ENCODE data around the gene FAM222A.

The FAM222A gene

DNA sequence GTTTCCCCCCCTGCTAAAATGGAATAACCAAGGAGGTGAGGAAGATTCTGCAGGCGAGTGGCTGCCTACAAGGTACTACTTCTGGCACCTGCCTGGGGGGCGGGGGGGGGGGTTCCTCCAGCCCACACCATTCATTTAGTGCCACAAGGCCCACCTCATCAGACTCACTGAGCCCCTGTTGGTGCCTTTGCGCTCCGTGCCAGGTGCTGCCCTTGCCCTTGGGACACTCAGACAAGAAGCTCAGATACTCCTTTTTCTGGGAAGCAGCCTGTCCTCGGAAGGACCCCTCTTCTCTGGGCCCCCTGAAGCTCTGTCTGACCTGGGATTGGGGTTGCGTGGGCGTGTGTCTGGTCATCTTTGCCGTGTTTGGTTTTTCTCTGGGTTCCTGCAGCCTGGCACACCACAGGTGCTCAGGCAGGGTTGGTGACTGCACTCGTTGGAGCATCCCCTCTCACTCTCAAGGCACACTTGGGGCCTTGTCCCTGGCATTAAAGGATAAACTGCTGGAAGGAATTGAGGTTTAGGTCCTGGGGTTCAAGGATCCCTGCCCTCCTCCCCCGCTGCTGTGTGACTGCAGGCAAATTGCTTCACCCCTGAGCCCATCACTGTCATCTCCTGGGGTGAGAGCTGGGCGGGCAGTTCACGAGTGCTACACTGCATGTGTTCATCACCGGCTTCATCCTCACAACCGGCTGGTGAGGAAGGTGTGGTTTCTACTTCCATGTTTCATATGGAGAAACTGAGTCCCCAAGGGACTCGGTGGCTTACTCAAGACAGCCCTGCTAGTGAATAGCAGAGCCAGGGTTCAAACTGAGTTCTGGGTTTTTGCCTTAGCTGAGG is 16.9 kb downstream of the FAM222A start:
- Histone ChIP-seq H4K8ac (ENCODE audit: low read depth, low read length) (no peak overlapping the region), H3K23ac (ENCODE audit: low read depth, low read length, poor library complexity) (no peak overlapping the region), H3K4me2 (ENCODE audit: insufficient read depth, low read length, poor library complexity, severe bottlenecking) (no peak overlapping the region), H2AK5ac (ENCODE audit: low read depth, low read length) (peak overlapping the region; percentile 21), H3K36me3 (replicated peaks in 1 of 2; ENCODE audit: control insufficient read depth in 2 of 2, insufficient read depth in 2 of 2, low read length in 2 of 2) (no peaks in the 10 kb centered on the region), H2BK12ac (ENCODE audit: low read length) (peak overlapping the region; percentile 44), H2BK15ac (ENCODE audit: low read length) (peak overlapping the region; percentile 50), H3K9me3 (replicated peaks in 1 of 2; ENCODE audit: control insufficient read depth in 2 of 2, insufficient read depth in 1 of 2, low read depth in 1 of 2, low read length in 2 of 2) (no peaks in the 10 kb centered on the region), H2BK5ac (ENCODE audit: low read length) (no peak overlapping the region), H3K9ac (ENCODE audit: low read depth, low read length, poor library complexity) (peak overlapping the region; percentile 17), H3K27me3 (ENCODE audit: control insufficient read depth in 3 of 3, insufficient read depth in 3 of 3, low read depth in 1 of 3, low read length in 3 of 3) (peaks cover 0 to 20% (median 0%) of the 10 kb centered on the region in 3 experiments), H4K91ac (ENCODE audit: low read depth, low read length, poor library complexity) (no peak overlapping the region), H2AFZ (ENCODE audit: low read length) (no peak overlapping the region), H3K18ac (ENCODE audit: low read length) (peak overlapping the region; percentile 66), H3K4me1 (ENCODE audit: control insufficient read depth in 2 of 2, insufficient read depth in 1 of 2, low read depth in 1 of 2, low read length in 2 of 2) (peaks cover 34 to 47% of the 10 kb centered on the region in 2 donors), H3K4ac (ENCODE audit: low read length) (no peak overlapping the region), H3K27ac (replicated peaks; ENCODE audit: low read length) (no peak overlapping the region), H3K4me3 (ENCODE audit: low read length in 2 of 2) (no peak overlapping the region), H3K79me1 (ENCODE audit: low read depth, low read length) (peaks cover 10% of the 10 kb centered on the region), H2BK120ac (ENCODE audit: low read depth, low read length) (peak overlapping the region; percentile 29), H3K14ac (ENCODE audit: low read length) (peak overlapping the region; percentile 72)
- WGBS, 2 donors (ENCODE audit: extremely low coverage in 2 of 2, insufficient read length in 2 of 2, insufficient replicate concordance in 1 of 2) = no CpG with 5 or more reads among the region's 15 CpGs
- no peak for DNase-seq (ENCODE audit: low spot score)

DNA sequence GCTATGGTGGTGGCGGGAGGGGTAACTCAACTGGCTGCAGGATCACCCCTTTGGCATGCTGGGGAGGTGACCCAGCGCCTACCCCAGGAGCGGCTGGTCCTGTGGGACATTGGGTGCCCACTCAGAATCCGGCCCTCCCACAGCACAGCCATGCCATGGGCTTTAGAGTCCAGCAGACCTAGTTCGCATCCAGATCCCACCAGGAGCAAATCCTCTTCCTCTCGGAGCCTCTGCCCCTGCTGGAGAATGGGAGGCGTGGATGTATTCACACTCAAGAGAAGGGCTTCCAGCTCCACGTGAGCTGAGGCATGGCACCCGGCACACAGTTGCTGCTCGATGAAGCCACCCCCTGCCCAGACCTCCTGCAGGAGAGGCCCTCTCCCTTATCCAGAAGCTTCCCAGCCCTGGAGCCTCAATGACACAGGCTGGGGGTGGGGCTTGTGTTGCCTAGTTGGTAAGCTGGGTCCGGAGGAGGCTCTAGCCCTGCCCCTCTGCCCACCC is 17.7 kb downstream of the FAM222A start:
- H4K8ac ChIP-seq (ENCODE audit: low read depth, low read length) = no peak overlapping the region
- H4K91ac ChIP-seq (ENCODE audit: low read depth, low read length, poor library complexity) = no peak overlapping the region
- WGBS, 2 donors (ENCODE audit: extremely low coverage in 2 of 2, insufficient read length in 2 of 2, insufficient replicate concordance in 1 of 2) = no CpG with 5 or more reads among the region's 11 CpGs
- peak overlapping the region; percentile 17 for H3K9ac ChIP-seq (ENCODE audit: low read depth, low read length, poor library complexity)
- no peaks in the 10 kb centered on the region for H3K9me3 ChIP-seq (replicated peaks in 1 of 2; ENCODE audit: control insufficient read depth in 2 of 2, insufficient read depth in 1 of 2, low read depth in 1 of 2, low read length in 2 of 2)
- H2AK5ac ChIP-seq (ENCODE audit: low read depth, low read length) = peak overlapping the region; percentile 64
- H2BK15ac ChIP-seq (ENCODE audit: low read length) = peak overlapping the region; percentile 50
- peaks cover 9% of the 10 kb centered on the region for H3K79me1 ChIP-seq (ENCODE audit: low read depth, low read length)
- H3K4me1 ChIP-seq (ENCODE audit: control insufficient read depth in 2 of 2, insufficient read depth in 1 of 2, low read depth in 1 of 2, low read length in 2 of 2) = peaks cover 28 to 46% of the 10 kb centered on the region in 2 donors
- no peak overlapping the region for H2AFZ ChIP-seq (ENCODE audit: low read length)
- H3K36me3 ChIP-seq (replicated peaks in 1 of 2; ENCODE audit: control insufficient read depth in 2 of 2, insufficient read depth in 2 of 2, low read length in 2 of 2) = no peaks in the 10 kb centered on the region
- peak overlapping the region; percentile 44 for H2BK12ac ChIP-seq (ENCODE audit: low read length)
- no peak overlapping the region for H3K4me2 ChIP-seq (ENCODE audit: insufficient read depth, low read length, poor library complexity, severe bottlenecking)
- H2BK5ac ChIP-seq (ENCODE audit: low read length) = no peak overlapping the region
- no peak overlapping the region for H3K23ac ChIP-seq (ENCODE audit: low read depth, low read length, poor library complexity)
- H3K18ac ChIP-seq (ENCODE audit: low read length) = peak overlapping the region; percentile 67
- peaks cover 0 to 24% (median 0%) of the 10 kb centered on the region in 3 experiments for H3K27me3 ChIP-seq (ENCODE audit: control insufficient read depth in 3 of 3, insufficient read depth in 3 of 3, low read depth in 1 of 3, low read length in 3 of 3)
- no peak overlapping the region for H3K27ac ChIP-seq (replicated peaks; ENCODE audit: low read length)
- H2BK120ac ChIP-seq (ENCODE audit: low read depth, low read length) = no peak overlapping the region
- H3K4me3 ChIP-seq (ENCODE audit: low read length in 2 of 2) = no peak overlapping the region
- no peak for DNase-seq (ENCODE audit: low spot score)
- no peak overlapping the region for H3K14ac ChIP-seq (ENCODE audit: low read length)
- H3K4ac ChIP-seq (ENCODE audit: low read length) = no peak overlapping the region

DNA sequence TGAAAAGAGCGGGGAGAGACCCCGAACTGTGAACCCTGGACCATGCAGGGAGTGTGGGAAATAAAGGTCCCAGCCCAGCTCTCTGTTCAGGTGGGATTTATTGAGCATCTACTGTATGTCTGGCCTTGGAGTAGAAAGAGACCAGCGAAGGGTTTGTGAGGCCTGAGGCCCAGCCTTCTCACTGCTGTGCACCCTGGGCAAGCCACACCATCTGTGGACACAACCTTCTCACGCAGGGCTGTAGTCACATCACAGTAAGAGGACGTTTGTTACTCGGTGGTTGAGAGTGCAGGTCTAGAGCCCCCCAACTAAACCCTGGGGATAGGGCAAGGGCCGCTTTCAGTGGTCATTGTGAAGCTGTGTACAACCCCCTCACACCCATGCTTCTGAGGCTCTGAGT is 18.2 kb downstream of the FAM222A start:
- Histone ChIP-seq H4K8ac (ENCODE audit: low read depth, low read length) (no peak overlapping the region), H3K4me2 (ENCODE audit: insufficient read depth, low read length, poor library complexity, severe bottlenecking) (no peak overlapping the region), H3K18ac (ENCODE audit: low read length) (no peak overlapping the region), H3K4me1 (ENCODE audit: control insufficient read depth in 2 of 2, insufficient read depth in 1 of 2, low read depth in 1 of 2, low read length in 2 of 2) (peaks cover 25 to 44% of the 10 kb centered on the region in 2 donors), H3K14ac (ENCODE audit: low read length) (no peak overlapping the region), H2BK120ac (ENCODE audit: low read depth, low read length) (peak overlapping the region; percentile 14), H2BK12ac (ENCODE audit: low read length) (no peak overlapping the region), H2AFZ (ENCODE audit: low read length) (no peak overlapping the region), H3K27ac (replicated peaks; ENCODE audit: low read length) (peak overlapping the region; percentile 4), H3K9ac (ENCODE audit: low read depth, low read length, poor library complexity) (no peak overlapping the region), H3K4ac (ENCODE audit: low read length) (no peak overlapping the region), H3K79me1 (ENCODE audit: low read depth, low read length) (peaks cover 5% of the 10 kb centered on the region), H3K36me3 (replicated peaks in 1 of 2; ENCODE audit: control insufficient read depth in 2 of 2, insufficient read depth in 2 of 2, low read length in 2 of 2) (no peaks in the 10 kb centered on the region), H2BK5ac (ENCODE audit: low read length) (no peak overlapping the region), H4K91ac (ENCODE audit: low read depth, low read length, poor library complexity) (no peak overlapping the region), H3K23ac (ENCODE audit: low read depth, low read length, poor library complexity) (no peak overlapping the region), H3K9me3 (replicated peaks in 1 of 2; ENCODE audit: control insufficient read depth in 2 of 2, insufficient read depth in 1 of 2, low read depth in 1 of 2, low read length in 2 of 2) (no peaks in the 10 kb centered on the region), H3K4me3 (ENCODE audit: low read length in 2 of 2) (no peak overlapping the region), H2BK15ac (ENCODE audit: low read length) (peak overlapping the region; percentile 50), H2AK5ac (ENCODE audit: low read depth, low read length) (peak overlapping the region; percentile 64), H3K27me3 (ENCODE audit: control insufficient read depth in 3 of 3, insufficient read depth in 3 of 3, low read depth in 1 of 3, low read length in 3 of 3) (peaks cover 0 to 24% (median 0%) of the 10 kb centered on the region in 3 experiments)
- WGBS, 2 donors (ENCODE audit: extremely low coverage in 2 of 2, insufficient read length in 2 of 2, insufficient replicate concordance in 1 of 2) = no CpG with 5 or more reads among the region's 7 CpGs
- DNase-seq (ENCODE audit: low spot score) = no peak
